HepG2 (cell line): Measurements from ENCODE around the gene CLDN15. TPM values are rescaled to one million over a fixed set of nuclear protein-coding genes. Genes with fewer than 3 reads are reported as not detected.

Source experiments
- AGO2 ChIP-seq: fragments of 200-400 bp; formaldehyde crosslinking; optimal IDR thresholded peaks from 2 replicates; pipeline ENCODE3; 2017; ENCODE audit warnings: mild to moderate bottlenecking, low read depth, low read length, moderate library complexity
- ATM ChIP-seq: fragments of 450-650 bp; IDR thresholded peaks from 2 replicates; pipeline ENCODE4 v1.7.1; 2017; ENCODE audit warnings: mild to moderate bottlenecking, borderline replicate concordance
- BRD4 ChIP-seq: sonication (generic); formaldehyde crosslinking; IDR thresholded peaks from 2 replicates; pipeline ENCODE4 v1.4.0; 2020; ENCODE audit warnings: missing genetic modification reagents
- CREM ChIP-seq, 2 experiments: sonication (generic) in 1 of 2; formaldehyde crosslinking in 1 of 2; IDR thresholded peaks; 2 replicates each; pipeline versions ENCODE4 v1.4.0 to v1.6.1; 2016 to 2020; ENCODE audit warnings: antibody characterized with exemption in 1 of 2, mild to moderate bottlenecking in 1 of 2, missing genetic modification reagents in 1 of 2
- KAT8 ChIP-seq: IDR thresholded peaks from 2 replicates; pipeline ENCODE4 v1.6.1; 2016; ENCODE audit warnings: missing genetic modification reagents, missing compliant biosample characterization
- MTF1 ChIP-seq: sonication (generic); formaldehyde crosslinking; IDR thresholded peaks from 2 replicates; pipeline ENCODE4 v1.5.0; 2020; ENCODE audit warnings: missing genetic modification reagents
- TCF7L2 ChIP-seq: IDR thresholded peaks from 2 replicates; pipeline ENCODE4 v1.6.1; 2011; ENCODE audit warnings: mild to moderate bottlenecking, low read depth, low read length, moderate library complexity
- ZBTB21 ChIP-seq: sonication (generic); formaldehyde crosslinking; IDR thresholded peaks from 2 replicates; pipeline ENCODE4 v1.4.0; 2020; ENCODE audit warnings: missing genetic modification reagents
- ZFP82 ChIP-seq: sonication (generic); formaldehyde crosslinking; IDR thresholded peaks from 2 replicates; pipeline ENCODE4 v1.5.1; 2020; ENCODE audit warnings: mild to moderate bottlenecking, missing genetic modification reagents, borderline replicate concordance
- ZFYVE20 ChIP-seq: sonication (generic); formaldehyde crosslinking; IDR thresholded peaks from 2 replicates; pipeline ENCODE4 v1.8.0; 2023; ENCODE audit warnings: low read depth, mild to moderate bottlenecking, moderate library complexity, missing genetic modification reagents, borderline replicate concordance
- ZNF138 ChIP-seq: sonication (generic); formaldehyde crosslinking; IDR thresholded peaks from 2 replicates; pipeline ENCODE4 v1.5.0; 2020; ENCODE audit warnings: mild to moderate bottlenecking, low read depth, missing genetic modification reagents
- ZNF446 ChIP-seq: sonication (generic); formaldehyde crosslinking; IDR thresholded peaks from 2 replicates; pipeline ENCODE4 v1.5.0; 2020; ENCODE audit warnings: mild to moderate bottlenecking, missing genetic modification reagents
- ZSCAN25 ChIP-seq: sonication (generic); formaldehyde crosslinking; IDR thresholded peaks from 2 replicates; pipeline ENCODE4 v1.8.0; 2022; ENCODE audit warnings: mild to moderate bottlenecking, missing genetic modification reagents
- polyA plus RNA-seq, 8 experiments: library from polyadenylated mRNA; depleted of rRNA in 3 of 8; stranded (reverse) in 7 of 8; unstranded in 1 of 8; fragments of >200 nt; fragmentation: Illumina TruSeq in 4 of 8; extraction: Trizol in 4 of 8; gene quantifications; 2 replicates each; pipeline versions ENCODE4 v1.2.1 to v1.2.3, GENCODE V29; 2011 to 2016; ENCODE audit warnings: low read depth in 4 of 8, missing spikeins in 1 of 8, mixed read lengths in 1 of 8; ENCODE audit not compliant: insufficient read depth in 1 of 8
- total RNA-seq, 5 experiments: library from RNA; depleted of rRNA; stranded (reverse); fragments of >200 nt; fragmentation: Illumina TruSeq; extraction: Trizol; gene quantifications; 2 replicates each; pipeline ENCODE4 v1.2.3, GENCODE V29; 2016; ENCODE audit warnings: low read depth in 1 of 5
- TF ChIP-seq, protein P1 (sequence below): IDR thresholded peaks from 2 replicates; pipeline ENCODE4 v1.6.1; 2016; ENCODE audit warnings: low read depth, control low read depth
- TF ChIP-seq, protein P2 (sequence below): sonication (generic); formaldehyde crosslinking; IDR thresholded peaks from 2 replicates; pipeline ENCODE4 v1.4.0; 2020; ENCODE audit warnings: low read depth, missing genetic modification reagents
- TF ChIP-seq, protein P3 (sequence below), 2 experiments: sonication (generic) in 1 of 2; formaldehyde crosslinking in 1 of 2; IDR thresholded peaks; 2 replicates each; pipeline versions ENCODE4 v1.5.1 to v1.6.1; 2011 to 2020; ENCODE audit warnings: borderline replicate concordance in 1 of 2, low read depth in 1 of 2, low read length in 1 of 2, mild to moderate bottlenecking in 1 of 2, missing genetic modification reagents in 1 of 2, moderate library complexity in 1 of 2
- TF ChIP-seq, protein P4 (sequence below): IDR thresholded peaks from 2 replicates; pipeline ENCODE4 v1.4.0; 2020; ENCODE audit warnings: mild to moderate bottlenecking, missing genetic modification reagents

Gene CLDN15
- total and polyA plus RNA-seq, 2 of the 13 experiments (the other 11 are each of a cell fraction or from before 2014, with no cell fraction given), result 7.1 to 17.8 TPM

DNA sequence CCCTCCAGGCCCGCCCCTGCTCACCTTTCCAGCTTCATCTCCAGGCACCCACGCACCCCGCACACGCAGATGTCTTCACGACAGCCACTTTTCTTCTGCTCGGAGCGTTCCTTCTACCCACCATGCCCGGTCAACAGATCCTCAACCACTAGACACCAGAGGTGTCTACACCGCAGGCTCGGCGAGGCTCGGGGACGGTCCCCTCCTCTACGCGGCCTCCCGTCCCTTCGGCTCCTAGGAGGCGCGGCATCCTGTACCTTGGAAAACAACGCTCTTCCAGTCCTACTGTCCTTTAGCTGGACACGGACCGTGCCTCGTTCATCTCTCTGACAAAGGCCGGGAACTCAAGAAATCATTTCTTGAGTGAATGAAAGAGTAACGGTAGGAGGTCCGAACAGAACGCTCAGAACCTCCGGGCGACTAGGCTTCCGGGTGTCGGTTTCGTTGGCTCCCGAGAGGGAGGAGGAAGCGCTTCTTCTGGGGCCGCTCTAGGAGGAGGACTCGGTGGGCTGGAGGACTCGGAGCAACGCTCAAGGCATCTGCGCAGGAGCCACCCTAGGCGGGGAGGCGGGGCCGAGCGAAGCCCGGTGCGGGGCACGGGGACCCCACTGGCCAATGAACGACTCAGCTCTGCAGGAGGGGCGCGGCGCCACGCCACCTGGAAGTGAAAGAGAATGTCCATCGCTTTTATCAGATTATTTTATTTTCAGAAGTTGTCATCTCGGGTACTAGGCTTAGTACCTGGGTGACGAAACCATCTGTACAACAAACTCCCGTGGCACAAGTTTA, 14.5 kb upstream of the CLDN15 start (continued):
- TF ChIP-seq AGO2 (no peak), CREM (IDR thresholded peaks at IDR 0.05) (peak; percentile 64), CREM (CRISPR knock-in tag; IDR thresholded peaks at IDR 0.05) (no peak), ZNF446 (CRISPR knock-in tag) (0 out of 2 replicates have a peak, but pooled peaks have one; percentile 15), ZSCAN25 (no peak), ZFP82 (CRISPR knock-in tag) (no peak), ATM (no peak), ZBTB21 (no peak), BRD4 (CRISPR knock-in tag) (no peak), ZFYVE20 (no peak), MTF1 (CRISPR knock-in tag) (no peak), ZNF138 (CRISPR knock-in tag) (no peak), TCF7L2 (no peak), KAT8 (CRISPR knock-in tag) (peak; percentile 97)
- TF ChIP-seq, protein P1, sequence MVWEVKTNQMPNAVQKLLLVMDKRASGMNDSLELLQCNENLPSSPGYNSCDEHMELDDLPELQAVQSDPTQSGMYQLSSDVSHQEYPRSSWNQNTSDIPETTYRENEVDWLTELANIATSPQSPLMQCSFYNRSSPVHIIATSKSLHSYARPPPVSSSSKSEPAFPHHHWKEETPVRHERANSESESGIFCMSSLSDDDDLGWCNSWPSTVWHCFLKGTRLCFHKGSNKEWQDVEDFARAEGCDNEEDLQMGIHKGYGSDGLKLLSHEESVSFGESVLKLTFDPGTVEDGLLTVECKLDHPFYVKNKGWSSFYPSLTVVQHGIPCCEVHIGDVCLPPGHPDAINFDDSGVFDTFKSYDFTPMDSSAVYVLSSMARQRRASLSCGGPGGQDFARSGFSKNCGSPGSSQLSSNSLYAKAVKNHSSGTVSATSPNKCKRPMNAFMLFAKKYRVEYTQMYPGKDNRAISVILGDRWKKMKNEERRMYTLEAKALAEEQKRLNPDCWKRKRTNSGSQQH (CRISPR knock-in tag), result peak; percentile 81; the same call in 1 of the 2 replicates
- TF ChIP-seq, protein P2, sequence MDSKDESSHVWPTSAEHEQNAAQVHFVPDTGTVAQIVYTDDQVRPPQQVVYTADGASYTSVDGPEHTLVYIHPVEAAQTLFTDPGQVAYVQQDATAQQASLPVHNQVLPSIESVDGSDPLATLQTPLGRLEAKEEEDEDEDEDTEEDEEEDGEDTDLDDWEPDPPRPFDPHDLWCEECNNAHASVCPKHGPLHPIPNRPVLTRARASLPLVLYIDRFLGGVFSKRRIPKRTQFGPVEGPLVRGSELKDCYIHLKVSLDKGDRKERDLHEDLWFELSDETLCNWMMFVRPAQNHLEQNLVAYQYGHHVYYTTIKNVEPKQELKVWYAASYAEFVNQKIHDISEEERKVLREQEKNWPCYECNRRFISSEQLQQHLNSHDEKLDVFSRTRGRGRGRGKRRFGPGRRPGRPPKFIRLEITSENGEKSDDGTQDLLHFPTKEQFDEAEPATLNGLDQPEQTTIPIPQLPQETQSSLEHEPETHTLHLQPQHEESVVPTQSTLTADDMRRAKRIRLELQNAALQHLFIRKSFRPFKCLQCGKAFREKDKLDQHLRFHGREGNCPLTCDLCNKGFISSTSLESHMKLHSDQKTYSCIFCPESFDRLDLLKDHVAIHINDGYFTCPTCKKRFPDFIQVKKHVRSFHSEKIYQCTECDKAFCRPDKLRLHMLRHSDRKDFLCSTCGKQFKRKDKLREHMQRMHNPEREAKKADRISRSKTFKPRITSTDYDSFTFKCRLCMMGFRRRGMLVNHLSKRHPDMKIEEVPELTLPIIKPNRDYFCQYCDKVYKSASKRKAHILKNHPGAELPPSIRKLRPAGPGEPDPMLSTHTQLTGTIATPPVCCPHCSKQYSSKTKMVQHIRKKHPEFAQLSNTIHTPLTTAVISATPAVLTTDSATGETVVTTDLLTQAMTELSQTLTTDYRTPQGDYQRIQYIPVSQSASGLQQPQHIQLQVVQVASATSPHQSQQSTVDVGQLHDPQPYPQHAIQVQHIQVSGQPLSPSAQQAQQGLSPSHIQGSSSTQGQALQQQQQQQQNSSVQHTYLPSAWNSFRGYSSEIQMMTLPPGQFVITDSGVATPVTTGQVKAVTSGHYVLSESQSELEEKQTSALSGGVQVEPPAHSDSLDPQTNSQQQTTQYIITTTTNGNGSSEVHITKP (CRISPR knock-in tag), result no peak
- TF ChIP-seq, protein P3, sequence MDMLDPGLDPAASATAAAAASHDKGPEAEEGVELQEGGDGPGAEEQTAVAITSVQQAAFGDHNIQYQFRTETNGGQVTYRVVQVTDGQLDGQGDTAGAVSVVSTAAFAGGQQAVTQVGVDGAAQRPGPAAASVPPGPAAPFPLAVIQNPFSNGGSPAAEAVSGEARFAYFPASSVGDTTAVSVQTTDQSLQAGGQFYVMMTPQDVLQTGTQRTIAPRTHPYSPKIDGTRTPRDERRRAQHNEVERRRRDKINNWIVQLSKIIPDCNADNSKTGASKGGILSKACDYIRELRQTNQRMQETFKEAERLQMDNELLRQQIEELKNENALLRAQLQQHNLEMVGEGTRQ (IDR thresholded peaks at IDR 0.05; ENCODE audit: low read depth, low read length), result peak; percentile 87
- TF ChIP-seq, protein P3 (CRISPR knock-in tag; IDR thresholded peaks at IDR 0.05; ENCODE audit: borderline replicate concordance), result peak; percentile 92; the same call in 1 of the 2 replicates
- TF ChIP-seq, protein P4, sequence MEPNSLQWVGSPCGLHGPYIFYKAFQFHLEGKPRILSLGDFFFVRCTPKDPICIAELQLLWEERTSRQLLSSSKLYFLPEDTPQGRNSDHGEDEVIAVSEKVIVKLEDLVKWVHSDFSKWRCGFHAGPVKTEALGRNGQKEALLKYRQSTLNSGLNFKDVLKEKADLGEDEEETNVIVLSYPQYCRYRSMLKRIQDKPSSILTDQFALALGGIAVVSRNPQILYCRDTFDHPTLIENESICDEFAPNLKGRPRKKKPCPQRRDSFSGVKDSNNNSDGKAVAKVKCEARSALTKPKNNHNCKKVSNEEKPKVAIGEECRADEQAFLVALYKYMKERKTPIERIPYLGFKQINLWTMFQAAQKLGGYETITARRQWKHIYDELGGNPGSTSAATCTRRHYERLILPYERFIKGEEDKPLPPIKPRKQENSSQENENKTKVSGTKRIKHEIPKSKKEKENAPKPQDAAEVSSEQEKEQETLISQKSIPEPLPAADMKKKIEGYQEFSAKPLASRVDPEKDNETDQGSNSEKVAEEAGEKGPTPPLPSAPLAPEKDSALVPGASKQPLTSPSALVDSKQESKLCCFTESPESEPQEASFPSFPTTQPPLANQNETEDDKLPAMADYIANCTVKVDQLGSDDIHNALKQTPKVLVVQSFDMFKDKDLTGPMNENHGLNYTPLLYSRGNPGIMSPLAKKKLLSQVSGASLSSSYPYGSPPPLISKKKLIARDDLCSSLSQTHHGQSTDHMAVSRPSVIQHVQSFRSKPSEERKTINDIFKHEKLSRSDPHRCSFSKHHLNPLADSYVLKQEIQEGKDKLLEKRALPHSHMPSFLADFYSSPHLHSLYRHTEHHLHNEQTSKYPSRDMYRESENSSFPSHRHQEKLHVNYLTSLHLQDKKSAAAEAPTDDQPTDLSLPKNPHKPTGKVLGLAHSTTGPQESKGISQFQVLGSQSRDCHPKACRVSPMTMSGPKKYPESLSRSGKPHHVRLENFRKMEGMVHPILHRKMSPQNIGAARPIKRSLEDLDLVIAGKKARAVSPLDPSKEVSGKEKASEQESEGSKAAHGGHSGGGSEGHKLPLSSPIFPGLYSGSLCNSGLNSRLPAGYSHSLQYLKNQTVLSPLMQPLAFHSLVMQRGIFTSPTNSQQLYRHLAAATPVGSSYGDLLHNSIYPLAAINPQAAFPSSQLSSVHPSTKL (CRISPR knock-in tag), result no peak
